ENCODE measurements around the gene PUM1. TPM values are rescaled to one million over a fixed set of nuclear protein-coding genes. Genes with fewer than 3 reads are reported as not detected.

The PUM1 gene
- total RNA-seq, 1 donor from 2014 or later: 143 TPM

DNA sequence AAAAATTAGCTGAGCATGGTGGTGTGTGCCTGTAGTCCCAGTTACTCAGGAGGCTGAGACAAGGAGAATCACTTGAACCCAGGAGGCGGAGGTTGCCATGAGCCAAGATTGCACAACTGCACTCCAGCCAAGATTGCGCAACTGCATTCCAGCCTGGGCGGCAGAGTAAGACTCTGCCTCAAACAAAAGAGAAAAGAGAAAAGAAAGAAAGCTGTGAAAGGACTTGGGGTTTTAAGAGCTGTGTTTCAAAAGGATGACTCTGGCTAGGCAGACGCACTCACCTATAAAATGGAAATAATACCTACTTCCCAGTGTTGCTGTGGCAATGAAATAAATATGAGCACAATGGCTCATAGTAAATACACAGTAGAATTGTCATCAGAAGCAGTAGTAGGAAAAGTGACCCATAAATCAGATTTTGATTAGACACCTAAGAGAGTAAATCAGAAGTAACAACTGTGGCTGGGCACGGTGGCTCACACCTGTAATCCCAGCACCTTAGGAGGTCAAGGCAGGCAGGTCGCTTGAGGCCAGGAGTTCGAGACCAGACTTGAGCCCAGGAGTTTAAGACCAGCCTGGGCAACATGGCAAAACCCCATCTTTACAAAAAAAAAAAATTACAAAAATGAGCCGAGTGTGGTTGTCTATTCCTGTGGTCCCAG, 45.9 kb upstream of the PUM1 start:
- H3K9ac ChIP-seq (ENCODE audit: low read length): no peak overlapping the region
- DNase-seq (ENCODE audit: low read depth) (peak; percentile 52), FAIRE-seq (no peak)
- H3K4me3 Mint-ChIP-seq (ENCODE audit: unreplicated experiment): no peak overlapping the region
- no peak overlapping the region for H3K27ac Mint-ChIP-seq (ENCODE audit: unreplicated experiment)
- no peak overlapping the region for H3K4me2 ChIP-seq (ENCODE audit: low read length)
- no peak overlapping the region for H2AFZ ChIP-seq (ENCODE audit: low read depth, low read length)
- H3K9me3 Mint-ChIP-seq (ENCODE audit: unreplicated experiment): no peaks in the 10 kb centered on the region
- no peaks in the 10 kb centered on the region for H3K27me3 Mint-ChIP-seq (ENCODE audit: low read depth, unreplicated experiment)
- no peaks in the 10 kb centered on the region for H4K20me1 ChIP-seq (ENCODE audit: insufficient read depth, low read length)
- no peaks in the 10 kb centered on the region for H3K79me2 ChIP-seq (ENCODE audit: insufficient read depth, low read length)
- no peak overlapping the region for H3K4me3 ChIP-seq (ENCODE audit: insufficient read depth, low read depth, low read length)
- H3K4me1 Mint-ChIP-seq (ENCODE audit: low read depth, unreplicated experiment): peaks cover 4% of the 10 kb centered on the region
- no peak for TF ChIP-seq EZH2 (IDR thresholded peaks at IDR 0.05; ENCODE audit: insufficient read depth, low read length)
- TF ChIP-seq, protein P1, sequence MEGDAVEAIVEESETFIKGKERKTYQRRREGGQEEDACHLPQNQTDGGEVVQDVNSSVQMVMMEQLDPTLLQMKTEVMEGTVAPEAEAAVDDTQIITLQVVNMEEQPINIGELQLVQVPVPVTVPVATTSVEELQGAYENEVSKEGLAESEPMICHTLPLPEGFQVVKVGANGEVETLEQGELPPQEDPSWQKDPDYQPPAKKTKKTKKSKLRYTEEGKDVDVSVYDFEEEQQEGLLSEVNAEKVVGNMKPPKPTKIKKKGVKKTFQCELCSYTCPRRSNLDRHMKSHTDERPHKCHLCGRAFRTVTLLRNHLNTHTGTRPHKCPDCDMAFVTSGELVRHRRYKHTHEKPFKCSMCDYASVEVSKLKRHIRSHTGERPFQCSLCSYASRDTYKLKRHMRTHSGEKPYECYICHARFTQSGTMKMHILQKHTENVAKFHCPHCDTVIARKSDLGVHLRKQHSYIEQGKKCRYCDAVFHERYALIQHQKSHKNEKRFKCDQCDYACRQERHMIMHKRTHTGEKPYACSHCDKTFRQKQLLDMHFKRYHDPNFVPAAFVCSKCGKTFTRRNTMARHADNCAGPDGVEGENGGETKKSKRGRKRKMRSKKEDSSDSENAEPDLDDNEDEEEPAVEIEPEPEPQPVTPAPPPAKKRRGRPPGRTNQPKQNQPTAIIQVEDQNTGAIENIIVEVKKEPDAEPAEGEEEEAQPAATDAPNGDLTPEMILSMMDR (IDR thresholded peaks at IDR 0.05; ENCODE audit: insufficient read depth, low read depth, low read length): no peak
- H3K27me3 ChIP-seq (ENCODE audit: insufficient read depth, low read length): peaks cover 2% of the 10 kb centered on the region
- no peaks in the 10 kb centered on the region for H3K36me3 ChIP-seq (ENCODE audit: insufficient read depth, low read length)
- H3K36me3 Mint-ChIP-seq (ENCODE audit: low read depth, unreplicated experiment): no peaks in the 10 kb centered on the region
- H3K4me1 ChIP-seq (ENCODE audit: insufficient read depth, low read length): no peaks in the 10 kb centered on the region
- no peak overlapping the region for H3K27ac ChIP-seq (ENCODE audit: low read depth, low read length)
- no peaks in the 10 kb centered on the region for H3K9me3 ChIP-seq (ENCODE audit: insufficient read depth, low read depth, low read length)

DNA sequence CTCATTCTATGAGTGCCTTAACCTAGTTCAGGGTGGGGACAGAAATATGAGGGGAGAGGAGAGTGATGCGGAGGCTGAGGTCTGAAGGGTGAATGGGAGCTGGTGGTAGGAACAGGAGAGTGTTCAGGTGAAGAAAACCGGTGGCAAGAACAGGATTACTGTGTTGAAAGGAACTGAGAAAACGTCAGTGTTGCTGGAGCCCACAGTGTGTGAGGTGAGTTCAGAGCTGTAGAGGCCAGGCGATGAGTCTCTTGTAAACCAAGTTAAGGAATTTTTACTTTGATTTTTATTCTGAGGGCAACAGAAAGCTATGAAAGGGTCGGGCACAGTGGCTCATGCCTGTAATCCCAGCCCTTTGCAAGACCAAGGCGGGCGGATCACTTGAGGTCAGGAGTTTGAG, 45.3 kb upstream of the PUM1 start:
- Histone ChIP-seq H3K4me2 (ENCODE audit: low read length) (no peak overlapping the region), H3K4me3 (ENCODE audit: insufficient read depth, low read depth, low read length) (no peak overlapping the region), H3K9ac (ENCODE audit: low read length) (no peak overlapping the region), H3K36me3 (ENCODE audit: insufficient read depth, low read length) (no peaks in the 10 kb centered on the region), H2AFZ (ENCODE audit: low read depth, low read length) (no peak overlapping the region), H3K4me1 (ENCODE audit: insufficient read depth, low read length) (no peaks in the 10 kb centered on the region), H4K20me1 (ENCODE audit: insufficient read depth, low read length) (no peaks in the 10 kb centered on the region), H3K9me3 (ENCODE audit: insufficient read depth, low read depth, low read length) (no peaks in the 10 kb centered on the region), H3K27ac (ENCODE audit: low read depth, low read length) (no peak overlapping the region), H3K27me3 (ENCODE audit: insufficient read depth, low read length) (peaks cover 2% of the 10 kb centered on the region), H3K79me2 (ENCODE audit: insufficient read depth, low read length) (no peaks in the 10 kb centered on the region)
- DNase-seq (ENCODE audit: low read depth): no peak
- no peaks in the 10 kb centered on the region for H3K9me3 Mint-ChIP-seq (ENCODE audit: unreplicated experiment)
- no peaks in the 10 kb centered on the region for H3K27me3 Mint-ChIP-seq (ENCODE audit: low read depth, unreplicated experiment)
- no peak for FAIRE-seq
- H3K27ac Mint-ChIP-seq (ENCODE audit: unreplicated experiment): no peak overlapping the region
- H3K36me3 Mint-ChIP-seq (ENCODE audit: low read depth, unreplicated experiment): no peaks in the 10 kb centered on the region
- peaks cover 4% of the 10 kb centered on the region for H3K4me1 Mint-ChIP-seq (ENCODE audit: low read depth, unreplicated experiment)
- H3K4me3 Mint-ChIP-seq (ENCODE audit: unreplicated experiment): no peak overlapping the region
- TF ChIP-seq, protein P1 (IDR thresholded peaks at IDR 0.05; ENCODE audit: insufficient read depth, low read depth, low read length): no peak
- no peak for TF ChIP-seq EZH2 (IDR thresholded peaks at IDR 0.05; ENCODE audit: insufficient read depth, low read length)

DNA sequence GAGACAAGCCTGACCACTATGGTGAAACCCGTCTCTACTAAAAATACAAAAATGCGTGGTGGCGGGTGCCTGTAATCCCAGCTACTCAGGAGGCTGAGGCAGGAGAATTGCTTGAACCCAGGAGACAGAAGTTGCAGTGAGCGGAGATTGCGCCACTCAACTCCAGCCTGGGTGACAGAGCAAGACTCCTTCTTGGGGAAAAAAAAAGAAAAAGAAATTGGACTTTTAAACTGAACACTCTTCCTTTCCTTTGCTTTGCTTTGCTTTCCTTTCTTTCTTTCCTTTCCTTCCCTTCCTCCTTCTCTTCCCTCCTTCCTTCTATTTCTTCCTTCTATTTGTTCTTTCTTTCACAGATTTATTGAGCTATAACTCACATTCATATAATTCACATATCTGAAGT, 43.3 kb upstream of the PUM1 start:
- Histone ChIP-seq H3K79me2 (ENCODE audit: insufficient read depth, low read length) (no peaks in the 10 kb centered on the region), H3K27me3 (ENCODE audit: insufficient read depth, low read length) (peaks cover 2% of the 10 kb centered on the region), H2AFZ (ENCODE audit: low read depth, low read length) (no peak overlapping the region), H4K20me1 (ENCODE audit: insufficient read depth, low read length) (no peaks in the 10 kb centered on the region), H3K36me3 (ENCODE audit: insufficient read depth, low read length) (no peaks in the 10 kb centered on the region), H3K4me2 (ENCODE audit: low read length) (no peak overlapping the region), H3K4me1 (ENCODE audit: insufficient read depth, low read length) (no peaks in the 10 kb centered on the region), H3K27ac (ENCODE audit: low read depth, low read length) (no peak overlapping the region), H3K9me3 (ENCODE audit: insufficient read depth, low read depth, low read length) (no peaks in the 10 kb centered on the region), H3K9ac (ENCODE audit: low read length) (no peak overlapping the region), H3K4me3 (ENCODE audit: insufficient read depth, low read depth, low read length) (no peak overlapping the region)
- FAIRE-seq (no peak), DNase-seq (ENCODE audit: low read depth) (no peak)
- H3K4me3 Mint-ChIP-seq (ENCODE audit: unreplicated experiment): no peak overlapping the region
- no peaks in the 10 kb centered on the region for H3K36me3 Mint-ChIP-seq (ENCODE audit: low read depth, unreplicated experiment)
- no peaks in the 10 kb centered on the region for H3K9me3 Mint-ChIP-seq (ENCODE audit: unreplicated experiment)
- H3K4me1 Mint-ChIP-seq (ENCODE audit: low read depth, unreplicated experiment): peaks cover 4% of the 10 kb centered on the region
- TF ChIP-seq, protein P1 (IDR thresholded peaks at IDR 0.05; ENCODE audit: insufficient read depth, low read depth, low read length): no peak
- no peak for TF ChIP-seq EZH2 (IDR thresholded peaks at IDR 0.05; ENCODE audit: insufficient read depth, low read length)
- no peak overlapping the region for H3K27ac Mint-ChIP-seq (ENCODE audit: unreplicated experiment)
- H3K27me3 Mint-ChIP-seq (ENCODE audit: low read depth, unreplicated experiment): no peaks in the 10 kb centered on the region

All from astrocyte (in vitro differentiated cells and primary cell).